ENCODE measurements around the gene HAT1.

DNA sequence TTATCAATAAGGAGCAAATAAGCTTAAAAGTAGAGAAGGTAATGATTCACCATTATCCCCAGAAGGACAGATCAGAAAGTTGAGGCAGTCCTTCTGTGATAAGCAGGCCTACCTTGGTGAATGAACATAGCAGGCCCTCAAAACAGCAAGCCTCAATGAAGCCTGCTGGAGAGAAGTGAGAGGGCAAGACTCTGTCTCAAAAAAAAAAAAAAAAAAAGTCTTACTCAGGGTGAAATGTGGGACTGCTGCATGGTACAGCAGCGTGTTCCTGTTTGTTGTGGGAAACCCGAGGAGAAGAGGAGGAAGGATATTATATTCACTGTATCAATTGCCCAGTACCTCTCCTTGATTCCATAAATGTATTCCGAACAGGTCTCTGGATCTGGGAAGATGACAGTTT, 8.7 kb upstream of the HAT1 start:
- TF ChIP-seq, protein P1, sequence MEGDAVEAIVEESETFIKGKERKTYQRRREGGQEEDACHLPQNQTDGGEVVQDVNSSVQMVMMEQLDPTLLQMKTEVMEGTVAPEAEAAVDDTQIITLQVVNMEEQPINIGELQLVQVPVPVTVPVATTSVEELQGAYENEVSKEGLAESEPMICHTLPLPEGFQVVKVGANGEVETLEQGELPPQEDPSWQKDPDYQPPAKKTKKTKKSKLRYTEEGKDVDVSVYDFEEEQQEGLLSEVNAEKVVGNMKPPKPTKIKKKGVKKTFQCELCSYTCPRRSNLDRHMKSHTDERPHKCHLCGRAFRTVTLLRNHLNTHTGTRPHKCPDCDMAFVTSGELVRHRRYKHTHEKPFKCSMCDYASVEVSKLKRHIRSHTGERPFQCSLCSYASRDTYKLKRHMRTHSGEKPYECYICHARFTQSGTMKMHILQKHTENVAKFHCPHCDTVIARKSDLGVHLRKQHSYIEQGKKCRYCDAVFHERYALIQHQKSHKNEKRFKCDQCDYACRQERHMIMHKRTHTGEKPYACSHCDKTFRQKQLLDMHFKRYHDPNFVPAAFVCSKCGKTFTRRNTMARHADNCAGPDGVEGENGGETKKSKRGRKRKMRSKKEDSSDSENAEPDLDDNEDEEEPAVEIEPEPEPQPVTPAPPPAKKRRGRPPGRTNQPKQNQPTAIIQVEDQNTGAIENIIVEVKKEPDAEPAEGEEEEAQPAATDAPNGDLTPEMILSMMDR (conservative IDR thresholded peaks at IDR 0.05; ENCODE audit: low read length): no peak
- TF ChIP-seq EZH2phosphoT487 (IDR thresholded peaks at IDR 0.05; ENCODE audit: borderline replicate concordance): no peak

All from Loucy (cell line).